Heart right ventricle (tissue), 16 donors: ENCODE results near the gene CDSN. TPM values are rescaled to one million over a fixed set of nuclear protein-coding genes. Genes with fewer than 3 reads are reported as not detected.
A peak's percentile ranks its signal among the peaks of the same experiment; 100 is the strongest.

ENCODE experiments used
- ATAC-seq, 8 donors: fragments of 200-7000 bp; cut with Tn5 transposase; one replicate each; pipeline ENCODE4 v1.9.1; 2020; ENCODE audit warnings: mild to moderate bottlenecking in 8 of 8, moderate library complexity in 8 of 8, moderate number of reproducible peaks in 1 of 8
- DNase-seq, 2 donors: peaks; one replicate each; pipeline ENCODE4 v3.0.0-alpha.2; 2020
- H3K27ac ChIP-seq, 10 donors: fragments of 200-600 bp; sonication (generic) in 2 of 10; one replicate each; pipeline versions ENCODE4 v1.5.0 to v1.8.0; 2020 to 2022; ENCODE audit warnings: mild to moderate bottlenecking in 3 of 10
- H3K27me3 ChIP-seq, 7 donors: fragments of 200-600 bp; one replicate each; pipeline ENCODE4 v1.8.0; 2021 to 2022; ENCODE audit warnings: mild to moderate bottlenecking in 2 of 7
- H3K36me3 ChIP-seq, 9 donors: fragments of 200-600 bp; sonication (generic) in 1 of 9; one replicate each; pipeline versions ENCODE4 v1.5.0 to v1.8.0; 2020 to 2022; ENCODE audit warnings: mild to moderate bottlenecking in 2 of 9
- H3K4me1 ChIP-seq, 9 donors: fragments of 200-600 bp; sonication (generic) in 1 of 9; one replicate each; pipeline versions ENCODE4 v1.5.0 to v1.8.0; 2020 to 2022; ENCODE audit warnings: mild to moderate bottlenecking in 4 of 9
- H3K4me3 ChIP-seq, 10 donors: fragments of 200-600 bp; sonication (generic) in 2 of 10; one replicate each; pipeline versions ENCODE4 v1.5.0 to v1.8.0; 2020 to 2022; ENCODE audit warnings: mild to moderate bottlenecking in 7 of 10, moderate library complexity in 2 of 10
- H3K9me3 ChIP-seq, 11 donors: fragments of 200-600 bp in 10 of 11; sonication (generic) in 2 of 11; one replicate each; pipeline versions ENCODE4 v1.5.0 to v1.8.0; 2013 to 2022; ENCODE audit warnings: mild to moderate bottlenecking in 2 of 11, control low read depth in 1 of 11, moderate library complexity in 1 of 11
- CTCF ChIP-seq, 9 donors: fragments of 200-600 bp; sonication (generic) in 2 of 9; IDR thresholded peaks; one replicate each; pipeline versions ENCODE4 v1.5.0 to v1.8.0; 2021 to 2022; ENCODE audit warnings: antibody characterized with exemption in 9 of 9, mild to moderate bottlenecking in 5 of 9, moderate library complexity in 1 of 9
- whole genome bisulfite sequencing, 2 donors: extraction: QIAGEN DNeasy Blood & Tissue Kit; methylation state at CpG; one replicate each; pipeline ENCODE4 v1.1.7; 2013; ENCODE audit warnings: inconsistent platforms in 1 of 2; 5-methylcytosine and 5-hydroxymethylcytosine counted together
- intact Hi-C, 10 donors: fragments of 100-400 bp; cut with DNase I; formaldehyde crosslinking; loops; one replicate each; pipeline versions ENCODE4 v1.11.1 to v1.14.2; 2022
- polyA plus RNA-seq, 2 donors: library from polyadenylated mRNA; stranded (reverse); fragments of 200-250 nt; gene quantifications; one replicate each; pipeline ENCODE4 v1.2.3, GENCODE V29; 2013
- total RNA-seq, 10 donors: library from RNA; stranded (reverse); fragmentation: NEBNext Ultra II Directional in 3 of 10; extraction: Animal tissue kit (Norgen Biotek cat#: 25700) in 3 of 10; gene quantifications; one replicate each; pipeline versions ENCODE4 v1.2.1 to v1.2.4, GENCODE V29; 2021 to 2023
- donor health status: Arrhythmogenic right ventricular cardiomyopathy.
- donor health status: ischemic (EF 13 %, LVEDD 7.1; RV severe dilation, severe dysfunction).
- donor health status: healthy with polysubstance abuse.
- donor health status: DM: no; HTN: yes; CAD: no.
- donor health status: DM: no; HTN: no; CAD: no.
- donor health status: ischemic (EF 25% LVEDD 6.9; RV normal size, moderate dysfunction).
- donor health status: ischemic (EF 25% LVEDD 5.7; RV mildly dilated, moderate dysfunction).
- donor health status: healthy.
- donor health status: DM: yes; HTN: yes; CAD: no.
- donor health status: Ischemic cardiomyopathy.
- donor health status: ischemic (EF 35%, LVEDD 5.7; RV mildly dilated, moderate dysfunction).
- donor health status: nonischemic (EF 11% LVEDD 7.7; RV severe dilation, severe dysfunction).
- donor health status: DM: yes; HTN: yes; CAD: no.
- donor health status: PGD.
- donor health status: ischemic (EF 29% LVEDD 5.4; RV normal size, mild dysfunction).
- donor health status: nonischemic (EF 23%, LVEDD 6.1; RV moderate dilation, normal function).

Gene CDSN
- total and polyA plus RNA-seq, 12 donors, result 0.01 to 0.15 (median 0.11) TPM; not detected in 9

GRCh38 chr6:31091680-31092079 is 28.6 kb downstream of the CDSN start:
- H3K27me3 ChIP-seq, result no peaks in the 10 kb centered on the region
- TF ChIP-seq CTCF (IDR thresholded peaks at IDR 0.05), result no peak
- ATAC-seq, result no peak
- no peaks in the 10 kb centered on the region for H3K9me3 ChIP-seq
- H3K27ac ChIP-seq, result no peak overlapping the region
- peaks cover 0 to 29% (median 17%) of the 10 kb centered on the region in 9 donors for H3K4me1 ChIP-seq
- no peaks in the 10 kb centered on the region for H3K36me3 ChIP-seq
- intact Hi-C loops, result no loop called here
- no peak for DNase-seq
- 42 to 47% methylated on average over 3 of the region's 3 CpGs for WGBS, 2 donors
- no peak overlapping the region for H3K4me3 ChIP-seq

GRCh38 chr6:31090973-31091364 is 29.3 kb downstream of the CDSN start:
- no peaks in the 10 kb centered on the region for H3K36me3 ChIP-seq
- no peak overlapping the region for H3K27ac ChIP-seq
- ATAC-seq, result no peak
- H3K9me3 ChIP-seq, result no peaks in the 10 kb centered on the region
- no peak for TF ChIP-seq CTCF (IDR thresholded peaks at IDR 0.05)
- H3K27me3 ChIP-seq, result no peaks in the 10 kb centered on the region
- H3K4me1 ChIP-seq, result peaks cover 0 to 30% (median 17%) of the 10 kb centered on the region in 9 donors
- intact Hi-C loops, result no loop called here
- WGBS, 2 donors, result 94 to 99% methylated on average over 6 of the region's 6 CpGs
- H3K4me3 ChIP-seq, result no peak overlapping the region
- DNase-seq, result no peak

GRCh38 chr6:31090275-31090972 is 29.8 kb downstream of the CDSN start:
- Histone ChIP-seq H3K36me3 (no peaks in the 10 kb centered on the region), H3K9me3 (no peaks in the 10 kb centered on the region), H3K4me1 (peaks cover 0 to 30% (median 17%) of the 10 kb centered on the region in 9 donors), H3K27ac (no peak overlapping the region), H3K4me3 (no peak overlapping the region), H3K27me3 (no peaks in the 10 kb centered on the region)
- ATAC-seq (no peak), DNase-seq (no peak)
- 94 to 95% methylated on average over 3 of the region's 3 CpGs for WGBS, 2 donors
- intact Hi-C loops, result no loop called here
- TF ChIP-seq CTCF (IDR thresholded peaks at IDR 0.05), result no peak

- ATAC-seq (peak; percentile 84 to 97 (median 94)), DNase-seq (peak; percentile 83 to 85)
- H3K27me3 ChIP-seq, result no peaks in the 10 kb centered on the region
- no peaks in the 10 kb centered on the region for H3K9me3 ChIP-seq
- intact Hi-C loops, result loop anchor here in 6 of 10 donors (2.0 to 10.0 kb wide), 6 partner anchors 170 to 533 kb away; partner anchors contain the start of genes FLOT1 (in 1 of the 6), GNL1 (in 1 of the 6), IER3 (in 1 of the 6) and PRR3 (in 1 of the 6)
- no peak overlapping the region for H3K4me3 ChIP-seq
- peaks cover 0 to 19% (median 8%) of the 10 kb centered on the region in 9 donors for H3K4me1 ChIP-seq
- H3K36me3 ChIP-seq, result no peaks in the 10 kb centered on the region
- WGBS, 2 donors, result 13 to 14% methylated on average over 14 of the region's 14 CpGs
- TF ChIP-seq CTCF (IDR thresholded peaks at IDR 0.05), result peak; percentile 73 to 87 (median 81)
- peak overlapping the region in 1 of 10 donors; percentile 2 for H3K27ac ChIP-seq
These were observed 32.7 kb downstream of the CDSN start for GRCh38 chr6:31087494-31088089.
